ENCODE results near the gene ME3. TPM values are rescaled to one million over a fixed set of nuclear protein-coding genes. Genes with fewer than 3 reads are reported as not detected.

The ME3 gene
- total RNA-seq, 3 donors from 2014 or later: 29.3 to 51.2 (median 31.8) TPM

DNA sequence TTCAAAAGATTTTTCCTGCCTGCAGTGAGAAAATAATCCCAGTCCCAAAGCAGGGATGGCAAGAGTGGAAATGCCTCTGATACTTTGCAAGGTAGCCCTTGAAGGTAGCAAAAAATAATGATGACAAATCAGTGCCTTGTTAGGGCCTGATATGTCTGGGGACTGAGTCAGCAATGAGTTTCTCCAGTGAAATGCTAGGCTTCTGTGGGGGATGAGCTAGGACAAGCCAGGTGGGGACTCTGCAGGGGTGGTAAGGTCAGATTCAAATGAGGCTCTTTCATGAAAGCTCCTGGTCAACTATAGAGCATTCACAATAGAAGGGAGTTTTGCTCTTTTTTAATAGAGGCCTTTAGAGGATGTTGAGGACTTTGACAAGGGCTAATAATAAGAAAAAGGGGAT, 77.7 kb downstream of the ME3 start:
- no peak for ATAC-seq
- H3K36me3 ChIP-seq (ENCODE audit: low read depth): no peaks in the 10 kb centered on the region
- no peak for DNase-seq
- intact Hi-C loops (cut with DNase I, micrococcal nuclease): no loop called here
- H3K9me3 ChIP-seq: peaks cover 3% of the 10 kb centered on the region
- peaks cover 6% of the 10 kb centered on the region for H3K4me1 ChIP-seq (ENCODE audit: low read depth)
- H3K4me3 ChIP-seq: no peak overlapping the region
- TF ChIP-seq, protein P1, sequence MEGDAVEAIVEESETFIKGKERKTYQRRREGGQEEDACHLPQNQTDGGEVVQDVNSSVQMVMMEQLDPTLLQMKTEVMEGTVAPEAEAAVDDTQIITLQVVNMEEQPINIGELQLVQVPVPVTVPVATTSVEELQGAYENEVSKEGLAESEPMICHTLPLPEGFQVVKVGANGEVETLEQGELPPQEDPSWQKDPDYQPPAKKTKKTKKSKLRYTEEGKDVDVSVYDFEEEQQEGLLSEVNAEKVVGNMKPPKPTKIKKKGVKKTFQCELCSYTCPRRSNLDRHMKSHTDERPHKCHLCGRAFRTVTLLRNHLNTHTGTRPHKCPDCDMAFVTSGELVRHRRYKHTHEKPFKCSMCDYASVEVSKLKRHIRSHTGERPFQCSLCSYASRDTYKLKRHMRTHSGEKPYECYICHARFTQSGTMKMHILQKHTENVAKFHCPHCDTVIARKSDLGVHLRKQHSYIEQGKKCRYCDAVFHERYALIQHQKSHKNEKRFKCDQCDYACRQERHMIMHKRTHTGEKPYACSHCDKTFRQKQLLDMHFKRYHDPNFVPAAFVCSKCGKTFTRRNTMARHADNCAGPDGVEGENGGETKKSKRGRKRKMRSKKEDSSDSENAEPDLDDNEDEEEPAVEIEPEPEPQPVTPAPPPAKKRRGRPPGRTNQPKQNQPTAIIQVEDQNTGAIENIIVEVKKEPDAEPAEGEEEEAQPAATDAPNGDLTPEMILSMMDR (IDR thresholded peaks at IDR 0.05): no peak

DNA sequence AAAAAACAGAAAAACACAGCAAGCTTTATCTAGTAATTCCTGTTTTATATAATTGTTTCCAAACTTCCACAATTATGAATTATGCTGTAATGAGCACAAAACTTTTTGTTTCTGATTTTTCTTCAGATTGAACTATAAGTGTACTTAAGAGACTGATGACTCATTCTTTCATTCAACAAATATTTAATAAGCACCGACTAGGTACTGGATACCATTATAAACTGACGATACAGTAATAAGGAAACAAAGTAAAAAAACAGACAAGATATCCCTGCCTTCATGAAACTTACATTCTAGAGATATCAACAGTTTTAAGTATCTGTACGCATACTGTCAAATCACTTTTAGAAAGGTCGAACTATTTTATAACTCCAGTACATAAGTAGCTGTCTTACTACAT, 78.6 kb downstream of the ME3 start:
- intact Hi-C loops (cut with DNase I, micrococcal nuclease): no loop called here
- DNase-seq (no peak), ATAC-seq (no peak)
- TF ChIP-seq, protein P1 (IDR thresholded peaks at IDR 0.05): no peak
- Histone ChIP-seq H3K36me3 (ENCODE audit: low read depth) (no peaks in the 10 kb centered on the region), H3K9me3 (peaks cover 3% of the 10 kb centered on the region), H3K4me1 (ENCODE audit: low read depth) (peaks cover 6% of the 10 kb centered on the region), H3K4me3 (no peak overlapping the region)

DNA sequence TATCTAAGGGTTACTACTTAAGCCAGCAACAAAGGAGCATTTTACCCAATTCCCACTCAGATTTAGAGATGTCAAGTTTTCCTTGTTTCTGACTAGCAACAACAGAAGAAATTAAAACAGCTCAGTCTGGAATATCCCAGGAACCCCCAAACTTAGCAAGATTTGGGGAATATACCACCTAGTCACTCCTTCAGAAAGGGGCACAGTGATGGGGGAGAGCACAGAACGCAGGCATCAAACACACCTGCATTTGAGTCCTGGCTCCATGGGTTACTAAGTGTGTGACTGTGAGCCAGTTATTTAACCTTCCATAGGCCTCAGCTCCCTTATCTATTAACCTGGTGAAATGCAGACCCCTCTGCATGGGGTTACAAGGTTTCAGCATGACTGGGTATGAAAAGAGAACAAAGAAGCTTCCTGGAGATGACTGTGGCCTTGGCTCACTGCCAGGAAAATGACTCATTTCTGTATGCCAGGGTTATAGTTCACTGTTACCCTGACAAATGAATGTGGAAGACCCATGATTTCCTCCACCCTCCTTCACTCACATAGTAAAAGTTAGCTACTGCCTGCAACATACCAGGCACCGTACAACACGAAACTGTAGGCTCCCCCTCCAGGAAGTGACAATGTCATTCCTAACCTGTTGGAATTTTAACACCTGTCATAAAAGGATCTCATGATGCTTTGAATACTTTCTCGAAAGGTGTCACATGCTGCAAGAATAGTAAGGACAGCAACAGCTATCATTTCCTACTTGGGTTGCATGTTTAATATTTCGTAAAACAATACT, 79.6 kb downstream of the ME3 start:
- Histone ChIP-seq H3K4me1 (ENCODE audit: low read depth) (peaks cover 6% of the 10 kb centered on the region), H3K36me3 (ENCODE audit: low read depth) (no peaks in the 10 kb centered on the region), H3K9me3 (no peaks in the 10 kb centered on the region), H3K4me3 (no peak overlapping the region)
- ATAC-seq: peak; percentile 94
- TF ChIP-seq, protein P1 (IDR thresholded peaks at IDR 0.05): no peak
- peak in 2 of 3 donors; percentile 55 to 95 for DNase-seq
- intact Hi-C loops (cut with DNase I, micrococcal nuclease): no loop called here

DNA sequence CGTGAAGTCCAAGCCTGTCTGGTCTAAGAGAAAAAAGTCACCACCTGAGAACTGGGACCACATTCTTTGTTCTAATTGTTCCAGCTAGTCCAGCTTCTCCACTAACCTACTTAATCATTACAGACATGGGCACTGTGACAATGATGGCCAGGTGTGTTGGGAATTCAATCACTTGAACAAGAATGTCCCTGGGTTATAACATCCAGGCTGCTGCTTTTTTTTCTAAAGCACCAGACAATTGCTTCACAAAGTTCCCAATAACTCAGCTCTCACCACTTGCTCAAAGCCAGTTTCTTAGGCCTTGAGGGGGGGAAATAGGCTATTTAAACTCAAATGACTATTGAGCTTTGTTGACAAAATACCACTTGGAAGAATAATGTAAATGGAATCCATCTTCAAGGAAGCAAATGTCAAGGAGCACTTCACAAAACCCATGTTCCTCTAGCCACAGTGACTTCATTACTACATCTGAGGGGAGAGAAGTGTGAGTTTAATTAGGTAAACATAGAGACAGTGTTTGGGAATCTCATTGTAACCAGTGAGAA, 80.3 kb downstream of the ME3 start:
- TF ChIP-seq, protein P1 (IDR thresholded peaks at IDR 0.05): no peak
- DNase-seq: no peak
- H3K9me3 ChIP-seq: no peaks in the 10 kb centered on the region
- intact Hi-C loops (cut with DNase I, micrococcal nuclease): no loop called here
- H3K4me1 ChIP-seq (ENCODE audit: low read depth): peaks cover 6% of the 10 kb centered on the region
- no peak overlapping the region for H3K4me3 ChIP-seq
- no peak for ATAC-seq
- no peaks in the 10 kb centered on the region for H3K36me3 ChIP-seq (ENCODE audit: low read depth)

GRCh38 chr11:86591631-86592030, 80.8 kb downstream of the ME3 start:
- intact Hi-C loops (cut with DNase I, micrococcal nuclease): no loop called here
- DNase-seq (no peak), ATAC-seq (no peak)
- TF ChIP-seq, protein P1 (IDR thresholded peaks at IDR 0.05): no peak
- Histone ChIP-seq H3K4me1 (ENCODE audit: low read depth) (peaks cover 6% of the 10 kb centered on the region), H3K36me3 (ENCODE audit: low read depth) (no peaks in the 10 kb centered on the region), H3K4me3 (no peak overlapping the region), H3K9me3 (no peaks in the 10 kb centered on the region)

All from mucosa of descending colon (tissue), 3 donors.